Karpas-422 (cell line): ENCODE measurements around the gene DLGAP5. TPM values are rescaled to one million over a fixed set of nuclear protein-coding genes. Genes with fewer than 3 reads are reported as not detected.

Source experiments
- DNase-seq: peaks from one replicate; pipeline ENCODE4 v3.0.0-alpha.2; 2015
- H2AFZ ChIP-seq: fragments of 200-600 bp; sonication (generic); 2 replicates; pipeline ENCODE4 v1.6.1; 2014; ENCODE audit warnings: antibody characterized with exemption, low read length, mixed read lengths
- H3K27ac ChIP-seq: fragments of 200-600 bp; sonication (generic); 2 replicates; pipeline ENCODE4 v1.5.1; 2014; ENCODE audit warnings: mild to moderate bottlenecking, low read length, moderate library complexity
- H3K27me3 ChIP-seq: fragments of 200-600 bp; sonication (generic); 2 replicates; pipeline ENCODE4 v1.6.1; 2014; ENCODE audit warnings: low read length, mixed read lengths
- H3K36me3 ChIP-seq: fragments of 200-600 bp; sonication (generic); 2 replicates; pipeline ENCODE4 v1.6.1; 2014; ENCODE audit warnings: low read length, mixed read lengths; ENCODE audit not compliant: insufficient read depth
- H3K4me1 ChIP-seq: fragments of 200-600 bp; sonication (generic); 2 replicates; pipeline ENCODE4 v1.6.1; 2014; ENCODE audit warnings: mild to moderate bottlenecking, low read length, mixed read lengths
- H3K4me2 ChIP-seq: fragments of 200-600 bp; sonication (generic); 2 replicates; pipeline ENCODE4 v1.6.1; 2014; ENCODE audit warnings: low read length, low read depth, mild to moderate bottlenecking; ENCODE audit not compliant: poor library complexity, severe bottlenecking
- H3K4me3 ChIP-seq: fragments of 200-600 bp; sonication (generic); 2 replicates; pipeline ENCODE4 v1.5.1; 2014; ENCODE audit warnings: mild to moderate bottlenecking, antibody characterized with exemption, low read length, mixed read lengths
- H3K79me2 ChIP-seq: fragments of 200-600 bp; sonication (generic); 2 replicates; pipeline ENCODE4 v1.6.1; 2014; ENCODE audit warnings: mild to moderate bottlenecking, low read length, mixed read lengths
- H3K9ac ChIP-seq: fragments of 200-600 bp; sonication (generic); 2 replicates; pipeline ENCODE4 v1.6.0; 2014; ENCODE audit warnings: low read length
- H3K9me2 ChIP-seq: fragments of 200-600 bp; sonication (generic), shearing (Covaris generic); replicated peaks from 2 replicates; pipeline ENCODE4 v1.6.0; 2014; ENCODE audit warnings: mild to moderate bottlenecking, low read length, moderate library complexity; ENCODE audit not compliant: insufficient read depth
- H3K9me3 ChIP-seq: fragments of 300-700, 200-600 bp; sonication (generic); 2 replicates; pipeline ENCODE4 v1.6.1; 2014; ENCODE audit warnings: low read length, mixed read lengths
- H4K20me1 ChIP-seq: fragments of 200-600 bp; sonication (generic); 2 replicates; pipeline ENCODE4 v1.6.1; 2014; ENCODE audit warnings: mild to moderate bottlenecking, antibody characterized with exemption, low read length, low read depth; ENCODE audit not compliant: insufficient read depth
- total RNA-seq: library from RNA; depleted of rRNA; stranded (reverse); fragments of >200 nt; shearing (Covaris generic); gene quantifications from 2 replicates; pipeline ENCODE4 v1.2.3, GENCODE V29; 2014; ENCODE audit warnings: low replicate concordance

Gene DLGAP5
- total RNA-seq, 1 experiment from 2014 or later = 42.4 TPM

DNA sequence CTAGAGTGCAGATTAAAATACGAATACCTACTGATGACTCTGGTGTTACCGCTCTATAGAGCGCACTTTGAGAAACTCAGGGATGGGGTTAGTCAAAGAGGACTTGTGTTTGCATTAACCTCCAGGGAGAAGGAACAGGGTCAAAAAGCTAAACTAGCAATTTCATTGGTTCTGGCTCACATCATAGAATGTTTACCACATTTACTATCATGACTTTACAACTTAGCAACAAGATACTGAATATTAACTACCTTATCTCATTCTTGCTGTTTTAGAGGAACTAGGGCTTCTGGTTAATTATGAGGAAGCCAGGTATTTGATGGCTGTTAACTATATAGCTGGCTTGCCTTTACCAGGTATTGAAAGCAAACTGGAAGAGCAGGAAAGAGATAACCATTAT lies 49.6 kb downstream of the DLGAP5 start:
- H3K4me3 ChIP-seq = no peak overlapping the region
- no peaks in the 10 kb centered on the region for H3K27me3 ChIP-seq
- no peaks in the 10 kb centered on the region for H3K9me2 ChIP-seq
- 0 out of 2 replicates have a peak, but pooled peaks cover under 1% of the 10 kb centered on the region for H4K20me1 ChIP-seq
- H3K9ac ChIP-seq = no peak overlapping the region
- DNase-seq = no peak
- H3K36me3 ChIP-seq = peaks cover 20% of the 10 kb centered on the region
- H3K9me3 ChIP-seq = no peaks in the 10 kb centered on the region
- H3K79me2 ChIP-seq = no peaks in the 10 kb centered on the region
- no peak overlapping the region for H2AFZ ChIP-seq
- no peak overlapping the region for H3K27ac ChIP-seq
- H3K4me1 ChIP-seq = no peaks in the 10 kb centered on the region
- H3K4me2 ChIP-seq = no peak overlapping the region

DNA sequence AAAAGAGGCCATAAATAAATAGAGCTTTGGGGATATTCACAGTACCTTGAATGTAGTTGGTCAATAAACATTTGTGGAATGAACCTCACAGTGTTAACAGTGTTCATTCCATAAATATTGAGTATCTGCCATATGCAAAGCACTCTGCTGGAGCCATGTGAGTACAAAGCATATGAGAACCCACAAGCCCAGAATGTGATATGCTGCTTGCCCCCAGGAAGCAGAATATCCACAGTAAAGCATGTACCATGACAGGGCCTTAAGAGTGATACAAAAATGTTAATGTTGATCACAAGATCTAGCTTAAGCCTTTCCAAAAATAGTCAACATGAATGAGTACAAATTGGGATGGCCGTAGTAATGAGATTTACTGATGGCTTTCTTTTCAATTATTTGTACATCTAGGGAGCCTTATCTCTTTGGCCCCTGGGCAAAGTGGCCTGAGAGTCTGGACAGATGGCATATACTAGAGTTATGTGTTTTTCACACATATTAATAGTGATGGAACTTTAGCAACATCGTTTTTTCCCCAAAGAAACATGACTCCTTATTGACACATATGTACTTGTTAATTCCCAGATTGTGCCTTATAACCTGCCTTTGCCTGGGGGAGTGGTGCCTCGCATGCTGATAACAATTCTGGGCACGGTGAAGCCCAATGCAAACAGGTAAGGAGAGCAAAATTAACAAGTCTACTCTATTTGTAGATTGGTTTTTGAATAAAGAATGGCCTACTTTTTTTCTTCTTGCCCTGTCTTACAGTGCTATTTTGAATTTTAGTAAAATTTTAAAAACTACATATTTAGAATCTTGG lies 51.5 kb downstream of the DLGAP5 start:
- H3K4me1 ChIP-seq = no peaks in the 10 kb centered on the region
- H3K36me3 ChIP-seq = peaks cover 3% of the 10 kb centered on the region
- H3K4me2 ChIP-seq = no peak overlapping the region
- H3K27ac ChIP-seq = no peak overlapping the region
- no peaks in the 10 kb centered on the region for H3K27me3 ChIP-seq
- no peak overlapping the region for H3K4me3 ChIP-seq
- no peaks in the 10 kb centered on the region for H3K9me2 ChIP-seq
- no peaks in the 10 kb centered on the region for H4K20me1 ChIP-seq
- no peaks in the 10 kb centered on the region for H3K9me3 ChIP-seq
- no peak overlapping the region for H3K9ac ChIP-seq
- no peaks in the 10 kb centered on the region for H3K79me2 ChIP-seq
- no peak for DNase-seq
- H2AFZ ChIP-seq = no peak overlapping the region

DNA sequence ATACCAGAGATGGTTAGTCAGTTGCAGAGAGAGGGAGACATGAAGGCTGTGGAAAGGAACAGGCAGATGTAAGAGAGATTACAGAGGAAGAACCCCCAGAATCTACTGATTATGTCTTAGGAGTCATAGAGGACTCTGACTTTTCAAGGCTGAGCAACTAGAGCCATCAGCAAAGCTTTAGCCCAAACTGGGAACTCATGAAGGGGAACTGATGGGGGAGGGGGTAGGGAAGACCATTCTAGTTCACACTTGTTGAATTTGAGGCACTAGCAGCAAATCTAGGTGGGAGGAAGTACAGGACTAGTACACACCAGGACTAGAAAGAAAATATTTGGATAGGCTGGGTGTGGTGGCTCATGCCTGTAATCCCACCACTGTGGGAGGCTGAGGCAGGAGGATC lies 52.2 kb downstream of the DLGAP5 start:
- no peaks in the 10 kb centered on the region for H3K9me3 ChIP-seq
- H3K79me2 ChIP-seq = no peaks in the 10 kb centered on the region
- H3K27me3 ChIP-seq = no peaks in the 10 kb centered on the region
- no peak overlapping the region for H3K27ac ChIP-seq
- H4K20me1 ChIP-seq = no peaks in the 10 kb centered on the region
- no peak overlapping the region for H3K9ac ChIP-seq
- no peak for DNase-seq
- H2AFZ ChIP-seq = no peak overlapping the region
- no peaks in the 10 kb centered on the region for H3K9me2 ChIP-seq
- no peak overlapping the region for H3K4me3 ChIP-seq
- H3K4me2 ChIP-seq = no peak overlapping the region
- no peaks in the 10 kb centered on the region for H3K4me1 ChIP-seq
- H3K36me3 ChIP-seq = no peaks in the 10 kb centered on the region

DNA sequence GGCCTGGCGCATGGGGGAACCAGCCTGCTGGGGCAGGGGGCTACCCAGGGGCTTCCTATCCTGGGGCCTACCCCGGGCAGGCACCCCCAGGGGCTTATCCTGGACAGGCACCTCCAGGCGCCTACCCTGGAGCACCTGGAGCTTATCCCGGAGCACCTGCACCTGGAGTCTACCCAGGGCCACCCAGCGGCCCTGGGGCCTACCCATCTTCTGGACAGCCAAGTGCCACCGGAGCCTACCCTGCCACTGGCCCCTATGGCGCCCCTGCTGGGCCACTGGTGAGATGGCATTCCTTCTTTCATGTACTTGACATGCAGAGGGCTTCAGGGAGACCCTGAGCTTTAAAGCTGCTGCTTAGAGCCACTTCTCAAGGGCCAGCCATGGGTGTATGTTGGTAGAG lies 53.3 kb downstream of the DLGAP5 start:
- H3K4me3 ChIP-seq = no peak overlapping the region
- no peak overlapping the region for H3K9ac ChIP-seq
- H3K36me3 ChIP-seq = no peaks in the 10 kb centered on the region
- H4K20me1 ChIP-seq = no peaks in the 10 kb centered on the region
- no peaks in the 10 kb centered on the region for H3K4me1 ChIP-seq
- no peak overlapping the region for H2AFZ ChIP-seq
- no peak overlapping the region for H3K4me2 ChIP-seq
- no peaks in the 10 kb centered on the region for H3K79me2 ChIP-seq
- no peaks in the 10 kb centered on the region for H3K9me3 ChIP-seq
- H3K9me2 ChIP-seq = no peaks in the 10 kb centered on the region
- H3K27ac ChIP-seq = no peak overlapping the region
- no peaks in the 10 kb centered on the region for H3K27me3 ChIP-seq
- DNase-seq = peak; percentile 71

DNA sequence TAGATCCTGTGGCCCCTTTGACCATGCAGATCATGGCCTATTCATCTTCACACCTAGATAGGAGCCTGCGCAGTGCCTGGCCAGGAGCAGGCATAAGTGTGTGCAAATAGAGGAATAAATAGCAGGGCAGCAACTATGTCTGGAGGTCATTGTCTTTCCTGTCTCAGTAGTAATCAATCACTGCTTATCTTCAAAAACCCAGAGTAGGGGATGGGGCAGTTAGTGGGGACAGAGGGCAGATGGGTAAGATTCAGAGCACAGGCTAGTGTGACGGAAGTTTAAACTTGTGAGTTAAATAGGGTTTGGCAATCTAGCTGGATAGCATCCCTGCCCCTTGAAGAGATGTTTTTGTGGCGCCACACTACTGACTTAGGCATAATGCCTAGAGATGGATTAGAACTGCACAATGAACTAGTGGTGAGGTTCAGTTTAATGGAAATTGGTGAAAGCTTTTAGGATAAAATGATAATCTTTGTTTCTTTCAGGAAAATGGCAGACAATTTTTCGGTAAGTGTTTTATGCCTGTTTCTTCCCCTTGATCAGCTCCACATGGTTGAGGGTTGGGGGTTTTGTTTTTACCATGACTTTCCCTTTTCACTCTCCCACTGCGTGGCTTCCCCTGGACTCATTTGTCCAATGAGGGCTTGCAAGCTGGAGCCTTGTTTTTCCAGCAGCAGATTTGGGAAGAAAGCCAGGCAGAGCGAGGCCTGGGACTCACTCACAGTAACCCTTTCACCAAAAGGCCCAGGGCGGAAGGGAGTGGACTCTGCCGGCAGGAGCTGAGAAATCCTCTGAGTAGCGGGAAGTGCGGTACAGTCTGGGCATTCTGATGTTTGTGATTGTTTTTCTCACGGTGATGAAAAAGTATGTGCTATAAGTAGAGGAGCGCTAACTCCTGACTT lies 54.2 kb downstream of the DLGAP5 start:
- no peak overlapping the region for H3K9ac ChIP-seq
- no peaks in the 10 kb centered on the region for H3K27me3 ChIP-seq
- no peaks in the 10 kb centered on the region for H3K9me3 ChIP-seq
- H2AFZ ChIP-seq = no peak overlapping the region
- H4K20me1 ChIP-seq = no peaks in the 10 kb centered on the region
- no peaks in the 10 kb centered on the region for H3K79me2 ChIP-seq
- H3K27ac ChIP-seq = no peak overlapping the region
- H3K4me1 ChIP-seq = no peaks in the 10 kb centered on the region
- H3K36me3 ChIP-seq = no peaks in the 10 kb centered on the region
- no peak overlapping the region for H3K4me3 ChIP-seq
- no peak for DNase-seq
- no peak overlapping the region for H3K4me2 ChIP-seq
- H3K9me2 ChIP-seq = no peaks in the 10 kb centered on the region

DNA sequence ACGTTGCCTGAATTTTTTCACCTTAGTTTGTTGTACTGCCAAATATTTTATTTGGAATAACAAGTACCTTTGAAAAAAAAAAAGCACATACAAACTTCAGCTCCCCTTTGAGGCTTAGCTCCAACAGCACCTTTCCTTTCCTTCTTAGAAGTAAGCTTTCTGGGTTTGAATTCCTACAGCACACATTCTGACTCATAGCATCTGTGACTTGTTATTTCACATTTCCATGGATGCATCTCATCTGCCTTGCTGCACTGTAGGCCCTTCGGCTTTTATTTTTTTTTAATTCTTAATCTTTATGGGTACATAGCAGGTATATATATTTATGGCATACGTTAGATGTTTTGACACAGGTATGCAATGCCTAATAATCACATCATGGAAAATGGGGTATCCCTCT lies 55.1 kb downstream of the DLGAP5 start:
- Histone ChIP-seq H3K4me3 (no peak overlapping the region), H3K79me2 (no peaks in the 10 kb centered on the region), H3K9me3 (no peaks in the 10 kb centered on the region), H3K36me3 (no peaks in the 10 kb centered on the region), H3K9ac (no peak overlapping the region), H3K27ac (no peak overlapping the region), H4K20me1 (no peaks in the 10 kb centered on the region), H3K4me2 (no peak overlapping the region), H2AFZ (no peak overlapping the region), H3K9me2 (no peaks in the 10 kb centered on the region), H3K4me1 (no peaks in the 10 kb centered on the region), H3K27me3 (no peaks in the 10 kb centered on the region)
- DNase-seq = no peak

DNA sequence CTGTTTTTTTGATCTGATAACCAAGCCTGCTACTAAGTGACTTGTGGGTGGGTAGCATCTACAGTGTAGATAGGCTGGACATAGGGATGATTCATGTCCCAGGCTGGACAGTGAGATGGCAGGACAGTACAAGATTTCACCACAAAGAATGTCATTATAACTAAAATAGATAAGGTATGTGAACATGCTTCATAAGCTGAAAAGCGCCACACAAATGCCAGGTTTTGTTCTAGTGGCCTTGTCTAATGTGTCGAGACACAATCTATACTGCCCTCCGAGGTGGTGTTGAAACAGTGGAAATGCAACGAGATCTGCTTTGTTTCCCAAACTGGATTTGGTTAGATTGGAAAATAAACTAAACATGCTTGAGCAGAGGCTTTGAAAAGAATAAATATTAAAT lies 58.0 kb downstream of the DLGAP5 start:
- DNase-seq = no peak
- Histone ChIP-seq H3K79me2 (no peaks in the 10 kb centered on the region), H3K9ac (no peak overlapping the region), H4K20me1 (no peaks in the 10 kb centered on the region), H3K4me2 (no peak overlapping the region), H3K27ac (no peak overlapping the region), H3K4me3 (no peak overlapping the region), H3K9me3 (no peaks in the 10 kb centered on the region), H3K27me3 (no peaks in the 10 kb centered on the region), H3K36me3 (no peaks in the 10 kb centered on the region), H3K9me2 (no peaks in the 10 kb centered on the region), H2AFZ (no peak overlapping the region), H3K4me1 (no peaks in the 10 kb centered on the region)

DNA sequence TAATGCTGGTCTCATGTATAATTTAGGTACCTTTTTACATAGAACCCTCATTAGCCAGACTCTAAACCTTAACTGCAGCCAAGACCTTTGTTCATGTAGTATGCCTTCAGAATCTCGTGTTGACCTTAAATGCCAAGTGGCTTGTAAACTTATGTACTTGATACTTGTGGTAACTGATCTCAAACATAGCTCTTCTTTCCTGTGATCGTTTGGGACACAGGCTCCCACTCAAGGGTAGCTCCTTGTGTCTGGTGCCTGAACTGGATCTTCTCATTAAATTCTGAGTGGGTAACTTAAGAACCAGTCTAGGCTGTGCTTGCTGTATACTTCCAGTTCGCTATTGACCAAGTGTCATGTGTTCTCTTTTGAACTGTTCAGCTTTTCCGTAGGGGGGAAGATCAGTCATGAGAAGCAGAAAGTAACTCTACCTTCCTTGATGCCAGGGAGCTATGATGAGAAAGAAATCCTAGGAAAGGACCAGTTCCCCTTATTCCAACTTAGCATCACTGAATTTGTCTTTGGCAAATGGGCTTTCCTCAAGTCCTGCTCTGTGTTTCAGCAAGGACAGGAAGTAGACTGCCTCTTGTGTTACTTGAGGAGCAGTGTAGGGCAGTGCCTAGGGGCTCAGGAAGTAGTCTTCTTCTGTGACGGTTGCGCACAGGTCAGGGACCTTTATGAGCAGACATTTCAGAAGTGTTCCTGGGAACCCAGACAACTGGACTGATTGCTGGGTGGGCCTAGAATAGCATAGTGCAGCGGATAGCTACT lies 59.8 kb downstream of the DLGAP5 start:
- no peaks in the 10 kb centered on the region for H3K79me2 ChIP-seq
- no peak overlapping the region for H3K4me2 ChIP-seq
- H3K9me2 ChIP-seq = no peaks in the 10 kb centered on the region
- H3K27me3 ChIP-seq = no peaks in the 10 kb centered on the region
- no peak overlapping the region for H2AFZ ChIP-seq
- H3K4me1 ChIP-seq = peaks cover 9% of the 10 kb centered on the region
- H3K4me3 ChIP-seq = no peak overlapping the region
- no peaks in the 10 kb centered on the region; the same call in 1 of the 2 replicates for H4K20me1 ChIP-seq
- no peaks in the 10 kb centered on the region for H3K36me3 ChIP-seq
- DNase-seq = no peak
- no peak overlapping the region for H3K9ac ChIP-seq
- H3K27ac ChIP-seq = no peak overlapping the region
- H3K9me3 ChIP-seq = no peaks in the 10 kb centered on the region
